HCT116 (cell line): ENCODE measurements around the gene GPHN. TPM values are rescaled to one million over a fixed set of nuclear protein-coding genes. Genes with fewer than 3 reads are reported as not detected.

Experiments used
- ATAC-seq: fragments of 200-7000 bp; cut with Tn5 transposase; 2 replicates; pipeline ENCODE4 v1.9.1; 2020; ENCODE audit warnings: mild to moderate bottlenecking, moderate library complexity
- BruUV-seq: library from RNA; stranded (reverse); fragments of 400-500 nt; replicated peaks from 2 replicates; lab custom pipeline; 2021; lab: Mats Ljungman, UMichigan
- CTCF ChIA-PET: fragments of 300-600 bp; sonication (Branson Sonifier 250); formaldehyde crosslinking; loops from one replicate; lab custom pipeline; 2021; ENCODE audit warnings: antibody characterized with exemption; lab: Charles Lee
- POLR2A ChIA-PET: fragments of 300-600, 350-600 bp; sonication (Branson Sonifier 250); formaldehyde crosslinking; loops from one replicate; lab custom pipeline; 2021; ENCODE audit warnings: antibody characterized with exemption; lab: Charles Lee
- RAD21 ChIA-PET, 2 experiments: fragments of 300-600 bp; sonication (Branson Sonifier 250); formaldehyde crosslinking; loops; one replicate each; lab custom pipeline; 2023; ENCODE audit warnings: low total read pairs in 2 of 2; ENCODE audit not compliant: uncharacterized antibody in 2 of 2, unreplicated experiment in 2 of 2, low non-redundant PET in 1 of 2; lab: Charles Lee
- DNase-seq: peaks from one replicate; pipeline ENCODE4 v3.0.0-alpha.2; 2010; ENCODE audit warnings: low read depth, low spot score
- H2AFZ ChIP-seq: fragments of 200-600 bp; shearing (Covaris generic), sonication (generic); 2 replicates; pipeline ENCODE4 v1.6.1; 2017; ENCODE audit warnings: low read depth, mixed run types, mixed read lengths, antibody characterized with exemption, low read length; ENCODE audit not compliant: poor library complexity, severe bottlenecking
- H3K27ac ChIP-seq: 2 replicates; pipeline ENCODE4 v1.5.1; 2012; ENCODE audit warnings: low read depth, low read length
- H3K27me3 ChIP-seq: fragments of 200-600 bp; sonication (generic); 2 replicates; pipeline ENCODE4 v1.6.1; 2016; ENCODE audit warnings: mixed run types, low read length, mixed read lengths; ENCODE audit not compliant: insufficient read depth
- H3K36me3 ChIP-seq, 2 experiments: fragments of 200-500 bp in 1 of 2; fragments of 200-600 bp in 1 of 2; sonication (Bioruptor generic) in 1 of 2; sonication (generic) in 1 of 2; 2 replicates each; pipeline versions ENCODE4 v1.5.1 to v1.6.1; 2014 to 2016; ENCODE audit warnings: low read length in 2 of 2, inconsistent platforms in 1 of 2, mixed read lengths in 1 of 2, mixed run types in 1 of 2; ENCODE audit not compliant: insufficient read depth in 2 of 2, control insufficient read depth in 1 of 2
- H3K4me1 ChIP-seq, 2 experiments: fragments of 200-600 bp in 1 of 2; sonication (generic) in 1 of 2; 2 replicates each; pipeline versions ENCODE4 v1.5.1 to v1.6.1; 2012 to 2017; ENCODE audit warnings: low read length in 2 of 2, inconsistent platforms in 1 of 2, mild to moderate bottlenecking in 1 of 2, mixed read lengths in 1 of 2, mixed run types in 1 of 2, moderate library complexity in 1 of 2; ENCODE audit not compliant: insufficient read depth in 2 of 2, control insufficient read depth in 1 of 2
- H3K4me2 ChIP-seq: fragments of 200-600 bp; sonication (generic); 2 replicates; pipeline ENCODE4 v1.6.1; 2017; ENCODE audit warnings: mixed run types, low read length, mixed read lengths
- H3K4me3 ChIP-seq, 2 experiments: fragments of 200-600 bp in 1 of 2; sonication (generic) in 1 of 2; replicated peaks in 1 of 2; 2 replicates each; pipeline ENCODE4 v1.5.1; 2011 to 2016; ENCODE audit warnings: low read length in 2 of 2, control low read depth in 1 of 2, low read depth in 1 of 2, mild to moderate bottlenecking in 1 of 2, mixed read lengths in 1 of 2, mixed run types in 1 of 2
- H3K79me2 ChIP-seq: fragments of 200-600 bp; sonication (generic); 2 replicates; pipeline ENCODE4 v1.6.1; 2017; ENCODE audit warnings: mild to moderate bottlenecking, mixed run types, low read length, moderate library complexity, mixed read lengths; ENCODE audit not compliant: insufficient read depth
- H3K9ac ChIP-seq: fragments of 200-600 bp; sonication (generic); 2 replicates; pipeline ENCODE4 v1.6.1; 2016; ENCODE audit warnings: low read length, mixed read lengths
- H3K9me2 ChIP-seq: fragments of 200-600 bp; sonication (generic), shearing (Covaris generic); 2 replicates; pipeline ENCODE4 v1.6.1; 2017; ENCODE audit warnings: mixed run types, mild to moderate bottlenecking, moderate library complexity; ENCODE audit not compliant: insufficient read depth
- H3K9me3 ChIP-seq, 2 experiments: fragments of 200-500 bp in 1 of 2; fragments of 200-600 bp in 1 of 2; sonication (Bioruptor generic) in 1 of 2; sonication (generic) in 1 of 2; 2 replicates each; pipeline ENCODE4 v1.6.1; 2014 to 2017; ENCODE audit warnings: low read length in 2 of 2, mixed read lengths in 2 of 2, inconsistent platforms in 1 of 2, low read depth in 1 of 2, mild to moderate bottlenecking in 1 of 2, mixed run types in 1 of 2, moderate library complexity in 1 of 2; ENCODE audit not compliant: control insufficient read depth in 1 of 2, insufficient read depth in 1 of 2
- H4K20me1 ChIP-seq: fragments of 200-600 bp; sonication (generic), shearing (Covaris generic); 2 replicates; pipeline ENCODE4 v1.6.1; 2017; ENCODE audit warnings: mixed run types, mild to moderate bottlenecking, moderate library complexity; ENCODE audit not compliant: insufficient read depth
- CBX3 ChIP-seq: IDR thresholded peaks from 2 replicates; pipeline ENCODE4 v1.6.1; 2012; ENCODE audit warnings: low read depth
- CEBPB ChIP-seq: IDR thresholded peaks from 2 replicates; pipeline ENCODE4 v1.6.1; 2012; ENCODE audit warnings: low read depth
- CTCF ChIP-seq, 3 experiments: fragments of 200-600 bp in 1 of 3; sonication (generic) in 1 of 3; IDR thresholded peaks in 2 of 3; conservative IDR thresholded peaks in 1 of 3; 2 replicates each; pipeline ENCODE4 v1.5.1; 2012 to 2017; ENCODE audit warnings: low read depth in 2 of 3, low read length in 2 of 3, antibody characterized with exemption in 1 of 3, borderline replicate concordance in 1 of 3, control low read depth in 1 of 3, mild to moderate bottlenecking in 1 of 3, mixed read lengths in 1 of 3, mixed run types in 1 of 3, moderate library complexity in 1 of 3; ENCODE audit not compliant: insufficient read depth in 1 of 3
- EGR1 ChIP-seq: IDR thresholded peaks from 2 replicates; pipeline ENCODE4 v1.6.1; 2012; ENCODE audit warnings: low read depth
- ELF1 ChIP-seq: IDR thresholded peaks from 2 replicates; pipeline ENCODE4 v1.6.1; 2012; ENCODE audit warnings: low read depth, borderline replicate concordance
- EZH2 ChIP-seq: fragments of 200-600 bp; sonication (generic); IDR thresholded peaks from 2 replicates; pipeline ENCODE4 v1.6.1; 2017; ENCODE audit warnings: antibody characterized with exemption, mixed run types
- EZH2phosphoT487 ChIP-seq: fragments of 200-600 bp; IDR thresholded peaks from 2 replicates; pipeline ENCODE4 v1.6.1; 2018; ENCODE audit warnings: antibody characterized with exemption, borderline replicate concordance
- JUND ChIP-seq: IDR thresholded peaks from 2 replicates; pipeline ENCODE4 v1.6.1; 2012
- POLR2A ChIP-seq: IDR thresholded peaks from 2 replicates; pipeline ENCODE4 v1.7.0; 2011; ENCODE audit warnings: borderline replicate concordance; ENCODE audit not compliant: insufficient read depth, insufficient read length; ENCODE audit errors: extremely low read depth
- POLR2AphosphoS5 ChIP-seq: IDR thresholded peaks from 2 replicates; pipeline ENCODE4 v1.6.1; 2011; ENCODE audit warnings: mild to moderate bottlenecking, low read depth, low read length, moderate library complexity
- RAD21 ChIP-seq: IDR thresholded peaks from 2 replicates; pipeline ENCODE4 v1.6.1; 2012; ENCODE audit warnings: low read depth, mild to moderate bottlenecking
- SIN3A ChIP-seq: IDR thresholded peaks from 2 replicates; pipeline ENCODE4 v1.6.1; 2012; ENCODE audit warnings: low read depth
- SP1 ChIP-seq: IDR thresholded peaks from 2 replicates; pipeline ENCODE4 v1.6.1; 2012; ENCODE audit warnings: low read depth
- SRF ChIP-seq: IDR thresholded peaks from 2 replicates; pipeline ENCODE4 v1.6.1; 2012; ENCODE audit warnings: low read depth
- TCF7L2 ChIP-seq: IDR thresholded peaks from 2 replicates; pipeline ENCODE4 v1.7.0; 2011; ENCODE audit warnings: borderline replicate concordance, inconsistent platforms; ENCODE audit not compliant: insufficient read depth, insufficient read length; ENCODE audit errors: extremely low read depth
- YY1 ChIP-seq: IDR thresholded peaks from 2 replicates; pipeline ENCODE4 v1.6.1; 2011; ENCODE audit warnings: low read length, low read depth, moderate library complexity, mild to moderate bottlenecking; ENCODE audit not compliant: insufficient replicate concordance; ENCODE audit errors: extremely low read depth
- ZBTB33 ChIP-seq: IDR thresholded peaks from 2 replicates; pipeline ENCODE4 v1.6.1; 2011; ENCODE audit warnings: mild to moderate bottlenecking, low read length, moderate library complexity; ENCODE audit not compliant: insufficient replicate concordance; ENCODE audit errors: extremely low read depth
- ZFX ChIP-seq: fragments of 450-650 bp; IDR thresholded peaks from 2 replicates; pipeline ENCODE4 v1.6.1; 2017
- ZNF274 ChIP-seq: fragments of 200-500 bp; sonication (Bioruptor generic); IDR thresholded peaks from 2 replicates; pipeline ENCODE4 v1.6.1; 2014; ENCODE audit warnings: mild to moderate bottlenecking, low read depth, low read length, inconsistent platforms
- intact Hi-C: fragments of 100-400 bp; cut with micrococcal nuclease; formaldehyde crosslinking; loops from 2 replicates; pipeline ENCODE4 v1.10.0; 2022
- total RNA-seq: library from RNA; stranded (reverse); gene quantifications from one replicate; pipeline ENCODE4 v1.2.1, GENCODE V29; 2021; ENCODE audit not compliant: unreplicated experiment
- TF ChIP-seq, protein P1 (sequence below): IDR thresholded peaks from 2 replicates; pipeline ENCODE4 v1.6.1; 2012

GPHN gene
- total RNA-seq, 1 experiment from 2014 or later, result 43.8 TPM

- intact Hi-C loops, result loop anchor here (10.0 kb wide), 1 partner anchor 115 kb away; no protein-coding TSS in a partner anchor
- peaks cover 67% of the 10 kb centered on the region for H3K79me2 ChIP-seq
- CTCF ChIA-PET, result no interaction called here
- POLR2A ChIA-PET, result no interaction called here
- H3K4me1 ChIP-seq, result no peaks in the 10 kb centered on the region
- no peak for DNase-seq
- no peak overlapping the region for H3K4me2 ChIP-seq
- no peak overlapping the region for H2AFZ ChIP-seq
- H3K4me3 ChIP-seq, result no peak overlapping the region
- H3K9me3 ChIP-seq, result no peaks in the 10 kb centered on the region
- no peaks in the 10 kb centered on the region for H3K27me3 ChIP-seq
- no peak overlapping the region for H3K9ac ChIP-seq
- H3K36me3 ChIP-seq, result no peaks in the 10 kb centered on the region
- H3K9me2 ChIP-seq, result no peaks in the 10 kb centered on the region
- no peaks in the 10 kb centered on the region; the same call in 1 of the 2 replicates for H4K20me1 ChIP-seq
- no peak overlapping the region for H3K27ac ChIP-seq
- no peak for TF ChIP-seq ZFX
- TF ChIP-seq EZH2phosphoT487, result no peak
- TF ChIP-seq TCF7L2, result no peak
- TF ChIP-seq, protein P1, sequence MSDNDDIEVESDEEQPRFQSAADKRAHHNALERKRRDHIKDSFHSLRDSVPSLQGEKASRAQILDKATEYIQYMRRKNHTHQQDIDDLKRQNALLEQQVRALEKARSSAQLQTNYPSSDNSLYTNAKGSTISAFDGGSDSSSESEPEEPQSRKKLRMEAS, result no peak
- no peak for TF ChIP-seq EZH2
- TF ChIP-seq YY1, result no peak
- TF ChIP-seq SP1, result no peak
- TF ChIP-seq SRF, result no peak
- no peak for TF ChIP-seq RAD21
- TF ChIP-seq CBX3, result no peak
- TF ChIP-seq ZBTB33, result no peak
- TF ChIP-seq ELF1, result no peak
- no peak for TF ChIP-seq ZNF274
- no peak for TF ChIP-seq JUND
- TF ChIP-seq EGR1, result no peak
- no peak for TF ChIP-seq POLR2A
- no peak for TF ChIP-seq CTCF (IDR thresholded peaks at IDR 0.05 in 2 of 3, conservative IDR thresholded peaks at IDR 0.05 in 1 of 3; ENCODE audit: borderline replicate concordance in 1 of 3, insufficient read depth in 1 of 3, low read depth in 2 of 3, low read length in 2 of 3)
- TF ChIP-seq POLR2AphosphoS5, result no peak
- no peak for TF ChIP-seq CEBPB
- no peak for TF ChIP-seq SIN3A
- RAD21 ChIA-PET, result no interaction called here
- no TSS peak for BruUV-seq
- no peak for ATAC-seq
These were observed 121.6 kb downstream of the GPHN start for GRCh38 chr14:66629499-66629898.
